MCF 10A (cell line): ENCODE results near the gene SLC36A4. TPM values are rescaled to one million over a fixed set of nuclear protein-coding genes. Genes with fewer than 3 reads are reported as not detected.
"Not testable (repeated sequence)": the region's sequence is repeated elsewhere in the genome, so short reads cannot be mapped to it uniquely, and the experiment has no call there.

Experiments used
- Bru-seq: library from RNA; stranded (reverse); fragments of 400-500 nt; gene quantifications from one replicate; lab custom pipeline; 2021; lab: Mats Ljungman, UMichigan
- BruChase-seq, 2 experiments: library from RNA; stranded (reverse); fragments of 400-500 nt; gene quantifications; one replicate each; lab custom pipeline; 2021; lab: Mats Ljungman, UMichigan
- BruUV-seq: library from RNA; stranded (reverse); fragments of 400-500 nt; replicated peaks from 2 replicates; lab custom pipeline; 2021; lab: Mats Ljungman, UMichigan
- CTCF ChIA-PET: fragments of 300-600 bp; sonication (Branson Sonifier 250); formaldehyde crosslinking; extraction: SDS; loops from one replicate; lab custom pipeline; 2021; ENCODE audit warnings: antibody characterized with exemption, inconsistent platforms; lab: Yijun Ruan, JAX
- POLR2A ChIA-PET: fragments of 300-600, 350-650 bp; sonication (Branson Sonifier 250); formaldehyde crosslinking; extraction: SDS; loops from one replicate; lab custom pipeline; 2020; ENCODE audit warnings: antibody characterized with exemption, inconsistent platforms; lab: Yijun Ruan, JAX
- DNase-seq: peaks from one replicate; pipeline ENCODE4 v3.0.0-alpha.2; 2018; ENCODE audit not compliant: unreplicated experiment
- H3K27ac Mint-ChIP-seq: one replicate; pipeline ENCODE4 v1.8.0; 2022; ENCODE audit warnings: mild to moderate bottlenecking, low read depth, mixed read lengths; ENCODE audit not compliant: unreplicated experiment
- H3K27me3 Mint-ChIP-seq: one replicate; pipeline ENCODE4 v1.8.0; 2022; ENCODE audit warnings: mixed read lengths; ENCODE audit not compliant: insufficient read depth, unreplicated experiment
- H3K36me3 Mint-ChIP-seq: one replicate; pipeline ENCODE4 v1.8.0; 2022; ENCODE audit warnings: mild to moderate bottlenecking, moderate library complexity, mixed read lengths; ENCODE audit not compliant: insufficient read depth, unreplicated experiment
- H3K4me1 Mint-ChIP-seq: one replicate; pipeline ENCODE4 v1.8.0; 2022; ENCODE audit warnings: mixed read lengths; ENCODE audit not compliant: insufficient read depth, unreplicated experiment
- H3K4me3 Mint-ChIP-seq: one replicate; pipeline ENCODE4 v1.8.0; 2022; ENCODE audit warnings: mild to moderate bottlenecking, moderate library complexity, mixed read lengths; ENCODE audit not compliant: unreplicated experiment
- H3K9me3 Mint-ChIP-seq: one replicate; pipeline ENCODE4 v1.8.0; 2022; ENCODE audit warnings: mixed read lengths; ENCODE audit not compliant: unreplicated experiment
- intact Hi-C: fragments of 100-400 bp; cut with micrococcal nuclease; formaldehyde crosslinking; loops from 2 replicates; pipeline ENCODE4 v1.14.1; 2022
- long read RNA-seq: library from polyadenylated mRNA; stranded (forward); transcript quantifications from one replicate; pipeline ENCODE4 v2.0.0, GENCODE V29; 2022
- total RNA-seq: library from RNA; stranded (reverse); gene quantifications from 2 replicates; pipeline ENCODE4 v1.2.3, GENCODE V29; 2022
- TF ChIP-seq, protein P1 (sequence below): fragments of 200-600 bp; IDR thresholded peaks from one replicate; pipeline ENCODE4 v1.8.0; 2022; ENCODE audit warnings: antibody characterized with exemption, mild to moderate bottlenecking; ENCODE audit not compliant: unreplicated experiment

SLC36A4 gene
- total RNA-seq (23.4 and 30.1 TPM in 2 replicates), Bru-seq, nascent RNA (percentile 90 among the genes with signal in this experiment), BruChase-seq, experiment 1, labeled RNA remaining after a 6-hour chase (percentile 79 among the genes with signal in this experiment), BruChase-seq, experiment 2, labeled RNA remaining after a 2-hour chase (percentile 79 among the genes with signal in this experiment)
- long read RNA-seq, full-length matches to known transcripts = 72 of 96 reads
- long read RNA-seq, partial matches to known transcripts = 4 of 96 reads
- long read RNA-seq, other reads (novel, unspliced or antisense) = 20 of 96 reads

DNA sequence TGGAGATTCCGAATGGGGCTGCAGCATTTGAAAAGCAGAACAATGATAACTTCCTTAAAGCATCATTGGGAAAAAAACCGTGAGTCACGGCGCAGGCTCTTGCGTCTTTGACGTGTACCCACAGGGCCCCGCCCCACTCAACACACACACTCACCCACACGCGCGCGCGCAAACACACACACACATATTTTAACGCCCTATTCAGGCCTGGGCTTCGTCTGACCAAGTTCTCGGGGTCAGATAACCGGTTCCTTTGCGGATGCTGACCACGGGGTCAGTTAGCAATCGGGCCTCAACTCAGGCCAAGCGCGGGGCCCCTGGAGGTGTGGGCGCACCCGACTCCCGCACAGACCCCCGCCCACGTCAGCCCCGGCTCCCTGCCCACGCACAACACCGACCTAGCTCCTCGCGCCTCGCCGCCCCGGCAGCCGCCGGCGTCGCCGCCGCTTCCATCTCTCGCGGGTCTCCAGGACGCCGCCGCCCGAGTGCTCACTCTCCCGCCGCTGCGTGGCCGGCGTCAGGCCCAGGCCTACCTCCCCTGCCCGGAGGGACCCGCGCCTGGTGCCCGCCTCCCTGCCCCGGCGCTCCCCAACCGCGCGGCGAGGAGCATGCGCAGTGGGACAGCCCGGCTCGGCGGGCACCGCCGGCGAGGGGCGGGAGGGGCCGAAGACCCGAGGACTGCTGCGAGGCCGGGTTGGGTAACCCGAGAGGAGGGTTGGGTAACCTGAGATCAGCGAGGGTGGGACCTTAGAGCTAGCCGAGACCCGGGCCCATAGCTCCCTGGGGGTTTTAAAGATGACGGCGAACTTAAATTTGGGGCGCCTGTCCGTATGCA is at the start of gene SLC36A4:
TSS of gene SLC36A4 (minus strand) at position 612 of the 835 bp plus-strand sequence. CDS start at position 453, 159 bp downstream.
- H3K4me1 Mint-ChIP-seq = peaks cover 22% of the 10 kb centered on the region
- peak within 1 kb of the TSS; percentile 97 for H3K27ac Mint-ChIP-seq
- peak; percentile 95 for DNase-seq
- H3K4me3 Mint-ChIP-seq = peak within 1 kb of the TSS; percentile 94
- CTCF ChIA-PET = interaction anchor here (0.6 to 3.5 kb wide), 6 partner anchors 20 to 454 kb away, joined by 3 to 20 read pairs (median 3); no protein-coding TSS in a partner anchor
- H3K36me3 Mint-ChIP-seq = peaks cover 6% of the 10 kb centered on the region
- peaks cover 21% of the 10 kb centered on the region for H3K27me3 Mint-ChIP-seq
- intact Hi-C loops = loop anchor here (10.0 kb wide), 1 partner anchor 143 kb away; no protein-coding TSS in a partner anchor
- BruUV-seq = no TSS peak
- H3K9me3 Mint-ChIP-seq = no peaks in the 10 kb centered on the region
- TF ChIP-seq, protein P1, sequence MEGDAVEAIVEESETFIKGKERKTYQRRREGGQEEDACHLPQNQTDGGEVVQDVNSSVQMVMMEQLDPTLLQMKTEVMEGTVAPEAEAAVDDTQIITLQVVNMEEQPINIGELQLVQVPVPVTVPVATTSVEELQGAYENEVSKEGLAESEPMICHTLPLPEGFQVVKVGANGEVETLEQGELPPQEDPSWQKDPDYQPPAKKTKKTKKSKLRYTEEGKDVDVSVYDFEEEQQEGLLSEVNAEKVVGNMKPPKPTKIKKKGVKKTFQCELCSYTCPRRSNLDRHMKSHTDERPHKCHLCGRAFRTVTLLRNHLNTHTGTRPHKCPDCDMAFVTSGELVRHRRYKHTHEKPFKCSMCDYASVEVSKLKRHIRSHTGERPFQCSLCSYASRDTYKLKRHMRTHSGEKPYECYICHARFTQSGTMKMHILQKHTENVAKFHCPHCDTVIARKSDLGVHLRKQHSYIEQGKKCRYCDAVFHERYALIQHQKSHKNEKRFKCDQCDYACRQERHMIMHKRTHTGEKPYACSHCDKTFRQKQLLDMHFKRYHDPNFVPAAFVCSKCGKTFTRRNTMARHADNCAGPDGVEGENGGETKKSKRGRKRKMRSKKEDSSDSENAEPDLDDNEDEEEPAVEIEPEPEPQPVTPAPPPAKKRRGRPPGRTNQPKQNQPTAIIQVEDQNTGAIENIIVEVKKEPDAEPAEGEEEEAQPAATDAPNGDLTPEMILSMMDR = no peak
- POLR2A ChIA-PET = interaction anchor here (0.6 to 1.8 kb wide), 7 partner anchors 8 to 1351 kb away, joined by 3 to 8 read pairs (median 3); no protein-coding TSS in a partner anchor

DNA sequence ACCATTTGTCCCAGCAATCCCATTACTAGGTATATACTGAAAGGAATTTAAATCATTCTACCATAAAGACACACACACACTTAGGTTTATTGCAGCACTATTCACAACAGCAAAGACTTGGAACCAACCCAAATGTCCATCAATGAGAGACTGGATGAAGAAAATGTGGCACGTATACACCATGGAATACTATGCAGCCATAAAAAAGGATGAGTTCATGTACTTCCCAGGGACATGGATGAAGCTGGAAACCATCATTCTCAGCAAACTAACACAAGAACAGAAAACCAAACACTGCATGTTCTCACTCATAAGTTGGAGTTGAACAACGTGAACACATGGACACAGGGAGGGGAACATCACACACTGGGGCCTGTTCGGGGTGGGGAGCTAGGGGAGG is 49.0 kb upstream of the SLC36A4 start:
- H3K27ac Mint-ChIP-seq, DNase-seq, H3K27me3 Mint-ChIP-seq, H3K4me3 Mint-ChIP-seq, intact Hi-C loops, H3K36me3 Mint-ChIP-seq, POLR2A ChIA-PET, H3K4me1 Mint-ChIP-seq, H3K9me3 Mint-ChIP-seq, BruUV-seq: not testable (repeated sequence)
- CTCF ChIA-PET = interaction anchor here (0.6 kb wide), 1 partner anchor 20 kb away, joined by 6 read pairs; no protein-coding TSS in a partner anchor

DNA sequence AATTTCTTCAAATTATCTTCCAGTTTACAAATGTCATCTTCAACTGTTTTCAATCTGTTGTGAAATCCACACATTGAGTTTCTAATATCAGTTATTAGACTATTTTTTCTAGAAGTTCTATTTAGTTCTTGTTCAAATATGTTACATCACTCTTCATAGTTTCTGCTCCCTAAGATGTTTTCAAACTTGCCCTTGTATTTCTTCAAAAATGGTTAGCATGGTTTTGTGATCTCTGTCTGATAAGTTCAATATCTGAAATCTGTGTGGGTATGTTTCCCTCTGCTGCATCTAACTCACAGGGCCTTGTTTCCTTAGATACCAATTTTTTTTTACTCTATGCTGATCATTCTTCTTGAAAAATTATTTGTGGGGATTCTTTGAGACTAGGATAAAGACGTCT is 46.2 kb upstream of the SLC36A4 start:
- Mint-ChIP-seq H3K27me3 (no peaks in the 10 kb centered on the region), H3K36me3 (no peaks in the 10 kb centered on the region), H3K27ac (no peak overlapping the region), H3K4me1 (no peaks in the 10 kb centered on the region), H3K4me3 (no peak overlapping the region), H3K9me3 (no peaks in the 10 kb centered on the region)
- BruUV-seq = no TSS peak
- ChIA-PET POLR2A (no interaction called here), CTCF (interaction anchor here (0.5 kb wide), 1 partner anchor 43 kb away, joined by 3 read pairs; no protein-coding TSS in a partner anchor)
- TF ChIP-seq, protein P1 = no peak
- DNase-seq = no peak
- intact Hi-C loops = no loop called here

DNA sequence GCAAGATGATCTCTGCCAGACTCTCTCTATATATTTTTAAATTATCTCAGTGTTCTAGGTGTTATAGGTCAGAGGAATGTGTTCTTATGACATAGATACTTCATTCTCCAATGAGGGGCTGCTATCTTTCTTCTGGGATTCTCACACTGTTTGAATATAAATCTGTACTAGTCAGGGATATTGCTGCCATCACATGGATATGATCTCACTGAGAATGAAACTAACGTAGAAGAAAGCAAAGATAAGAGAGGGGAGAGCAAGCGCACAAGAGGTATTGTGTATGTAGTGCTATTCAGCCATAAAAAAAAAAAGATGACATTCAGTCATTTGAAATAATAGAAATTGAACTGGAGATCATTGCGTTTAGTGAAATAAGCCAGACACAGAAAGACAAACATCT is 42.2 kb upstream of the SLC36A4 start:
- Mint-ChIP-seq H3K27ac (no peak overlapping the region), H3K4me3 (no peak overlapping the region), H3K4me1 (no peaks in the 10 kb centered on the region), H3K27me3 (peaks cover 11% of the 10 kb centered on the region), H3K36me3 (no peaks in the 10 kb centered on the region), H3K9me3 (no peaks in the 10 kb centered on the region)
- DNase-seq = no peak
- CTCF ChIA-PET = interaction anchor here (0.7 to 6.3 kb wide), 2 partner anchors 276 to 299 kb away, joined by 3 to 94 read pairs; partner anchors contain the start of gene SMCO4
- TF ChIP-seq, protein P1 = no peak
- no TSS peak for BruUV-seq
- intact Hi-C loops = no loop called here
- POLR2A ChIA-PET = no interaction called here
